Endothelial cell of umbilical vein (primary cell): ENCODE measurements around the gene VPS41.

Source experiments
- EZH2 ChIP-seq: IDR thresholded peaks from 2 replicates; pipeline ENCODE4 v1.6.1; 2012; ENCODE audit warnings: borderline replicate concordance, low read depth, mild to moderate bottlenecking, moderate library complexity, low read length, inconsistent platforms; ENCODE audit not compliant: severe bottlenecking
- FOS ChIP-seq: IDR thresholded peaks from 2 replicates; pipeline ENCODE4 v1.6.1; 2011; ENCODE audit warnings: mild to moderate bottlenecking, low read length, moderate library complexity, borderline replicate concordance; ENCODE audit not compliant: insufficient read depth
- GATA2 ChIP-seq: IDR thresholded peaks from 2 replicates; pipeline ENCODE4 v1.7.0; 2011; ENCODE audit warnings: low read depth, mild to moderate bottlenecking, moderate library complexity, mixed read lengths, low read length; ENCODE audit not compliant: insufficient read length, insufficient read depth
- POLR2A ChIP-seq: IDR thresholded peaks from 2 replicates; pipeline ENCODE4 v1.6.1; 2012; ENCODE audit warnings: low read depth, mild to moderate bottlenecking, control low read depth, low read length
- POLR2AphosphoS5 ChIP-seq: IDR thresholded peaks from 2 replicates; pipeline ENCODE4 v1.6.1; 2012; ENCODE audit warnings: low read depth, mild to moderate bottlenecking, control low read depth, low read length, moderate library complexity; ENCODE audit not compliant: insufficient read depth
- TF ChIP-seq, protein P1 (sequence below), 2 donors: IDR thresholded peaks; 1 replicate in 1 of 2; 2 replicates in 1 of 2; pipeline ENCODE4 v1.5.1; 2011; ENCODE audit warnings: low read length in 2 of 2, mild to moderate bottlenecking in 2 of 2, moderate library complexity in 2 of 2, control low read depth in 1 of 2, inconsistent platforms in 1 of 2, low read depth in 1 of 2; ENCODE audit not compliant: insufficient read depth in 1 of 2; ENCODE audit errors: extremely low read depth in 1 of 2
- TF ChIP-seq, protein P2 (sequence below): IDR thresholded peaks from 2 replicates; pipeline ENCODE4 v1.6.1; 2011; ENCODE audit not compliant: insufficient read depth, insufficient read length

DNA sequence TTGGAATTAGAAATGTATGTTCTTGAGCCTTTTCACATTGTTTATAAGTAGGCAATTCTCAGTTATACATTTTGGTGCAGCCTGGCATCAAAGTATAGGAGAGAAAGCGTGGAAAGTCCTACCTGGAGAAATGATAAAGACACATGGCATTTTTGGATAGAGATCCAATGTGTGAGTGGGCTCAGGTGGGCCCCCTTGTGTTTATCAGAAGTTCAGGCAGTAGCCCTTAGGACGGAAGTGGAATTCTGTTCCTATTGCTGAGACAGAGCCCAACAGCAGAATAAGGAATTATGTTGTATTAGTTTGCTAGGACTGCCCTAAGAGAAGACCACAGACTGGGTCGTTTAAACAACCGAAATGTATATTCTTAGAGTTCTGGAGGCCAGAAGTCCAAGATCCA is 192.6 kb downstream of the VPS41 start:
- TF ChIP-seq, protein P1, sequence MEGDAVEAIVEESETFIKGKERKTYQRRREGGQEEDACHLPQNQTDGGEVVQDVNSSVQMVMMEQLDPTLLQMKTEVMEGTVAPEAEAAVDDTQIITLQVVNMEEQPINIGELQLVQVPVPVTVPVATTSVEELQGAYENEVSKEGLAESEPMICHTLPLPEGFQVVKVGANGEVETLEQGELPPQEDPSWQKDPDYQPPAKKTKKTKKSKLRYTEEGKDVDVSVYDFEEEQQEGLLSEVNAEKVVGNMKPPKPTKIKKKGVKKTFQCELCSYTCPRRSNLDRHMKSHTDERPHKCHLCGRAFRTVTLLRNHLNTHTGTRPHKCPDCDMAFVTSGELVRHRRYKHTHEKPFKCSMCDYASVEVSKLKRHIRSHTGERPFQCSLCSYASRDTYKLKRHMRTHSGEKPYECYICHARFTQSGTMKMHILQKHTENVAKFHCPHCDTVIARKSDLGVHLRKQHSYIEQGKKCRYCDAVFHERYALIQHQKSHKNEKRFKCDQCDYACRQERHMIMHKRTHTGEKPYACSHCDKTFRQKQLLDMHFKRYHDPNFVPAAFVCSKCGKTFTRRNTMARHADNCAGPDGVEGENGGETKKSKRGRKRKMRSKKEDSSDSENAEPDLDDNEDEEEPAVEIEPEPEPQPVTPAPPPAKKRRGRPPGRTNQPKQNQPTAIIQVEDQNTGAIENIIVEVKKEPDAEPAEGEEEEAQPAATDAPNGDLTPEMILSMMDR (IDR thresholded peaks at IDR 0.05; ENCODE audit: extremely low read depth in 1 of 2, insufficient read depth in 1 of 2, low read depth in 1 of 2, low read length in 2 of 2) = peak in 1 of 2 donors; percentile 12
- no peak for TF ChIP-seq FOS
- no peak for TF ChIP-seq POLR2A
- TF ChIP-seq EZH2 = no peak
- TF ChIP-seq POLR2AphosphoS5 = no peak
- TF ChIP-seq, protein P2, sequence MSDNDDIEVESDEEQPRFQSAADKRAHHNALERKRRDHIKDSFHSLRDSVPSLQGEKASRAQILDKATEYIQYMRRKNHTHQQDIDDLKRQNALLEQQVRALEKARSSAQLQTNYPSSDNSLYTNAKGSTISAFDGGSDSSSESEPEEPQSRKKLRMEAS = no peak
- TF ChIP-seq GATA2 = no peak
